ENCODE results near the gene KIRREL2. TPM values are rescaled to one million over a fixed set of nuclear protein-coding genes. Genes with fewer than 3 reads are reported as not detected.

The KIRREL2 gene
- total and polyA plus RNA-seq, 11 donors: 0.77 TPM; not detected in 10

DNA sequence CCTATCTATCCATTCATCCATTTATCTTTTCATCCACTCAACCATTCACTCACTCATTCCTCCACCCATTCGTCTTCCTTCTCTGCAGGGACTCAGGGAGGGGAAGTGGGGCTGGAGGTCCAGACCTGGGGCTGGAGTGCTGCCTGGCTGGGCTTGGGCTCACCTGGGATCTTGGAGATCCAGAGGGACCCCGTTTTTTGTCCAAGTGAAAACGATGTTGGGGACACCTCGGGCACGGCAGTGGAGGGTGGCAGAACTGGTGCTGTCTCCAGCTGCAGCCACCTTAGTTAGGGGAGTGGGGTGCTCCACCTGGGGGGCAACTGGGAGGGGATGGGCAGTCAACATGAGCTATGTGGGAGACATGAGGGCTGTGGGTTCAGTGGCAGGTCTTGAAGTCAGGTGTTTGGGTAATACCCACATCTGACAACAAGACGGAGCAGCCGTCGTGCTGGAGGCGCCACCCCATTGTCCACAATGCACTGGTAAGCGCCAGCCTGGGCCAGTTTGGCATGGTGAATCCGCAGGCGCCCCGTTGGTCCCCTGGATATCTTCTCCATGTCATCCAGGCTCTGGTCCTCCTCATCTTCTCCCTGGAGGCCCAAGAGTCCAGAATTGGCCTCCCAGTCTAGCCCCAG is 14.6 kb upstream of the KIRREL2 start:
- Histone ChIP-seq H3K27me3 (peaks cover 23 to 57% (median 45%) of the 10 kb centered on the region in 9 donors), H3K4me3 (no peak overlapping the region), H3K36me3 (no peaks in the 10 kb centered on the region), H3K9me3 (peaks cover 0 to 14% (median 8%) of the 10 kb centered on the region in 12 donors), H3K4me1 (peaks cover 0 to 21% (median 7%) of the 10 kb centered on the region in 12 donors), H3K27ac (no peak overlapping the region)
- intact Hi-C loops (cut with DNase I): no loop called here
- ATAC-seq: no peak
- TF ChIP-seq, protein P1, sequence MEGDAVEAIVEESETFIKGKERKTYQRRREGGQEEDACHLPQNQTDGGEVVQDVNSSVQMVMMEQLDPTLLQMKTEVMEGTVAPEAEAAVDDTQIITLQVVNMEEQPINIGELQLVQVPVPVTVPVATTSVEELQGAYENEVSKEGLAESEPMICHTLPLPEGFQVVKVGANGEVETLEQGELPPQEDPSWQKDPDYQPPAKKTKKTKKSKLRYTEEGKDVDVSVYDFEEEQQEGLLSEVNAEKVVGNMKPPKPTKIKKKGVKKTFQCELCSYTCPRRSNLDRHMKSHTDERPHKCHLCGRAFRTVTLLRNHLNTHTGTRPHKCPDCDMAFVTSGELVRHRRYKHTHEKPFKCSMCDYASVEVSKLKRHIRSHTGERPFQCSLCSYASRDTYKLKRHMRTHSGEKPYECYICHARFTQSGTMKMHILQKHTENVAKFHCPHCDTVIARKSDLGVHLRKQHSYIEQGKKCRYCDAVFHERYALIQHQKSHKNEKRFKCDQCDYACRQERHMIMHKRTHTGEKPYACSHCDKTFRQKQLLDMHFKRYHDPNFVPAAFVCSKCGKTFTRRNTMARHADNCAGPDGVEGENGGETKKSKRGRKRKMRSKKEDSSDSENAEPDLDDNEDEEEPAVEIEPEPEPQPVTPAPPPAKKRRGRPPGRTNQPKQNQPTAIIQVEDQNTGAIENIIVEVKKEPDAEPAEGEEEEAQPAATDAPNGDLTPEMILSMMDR (IDR thresholded peaks at IDR 0.05): no peak
- no peak for TF ChIP-seq POLR2A (IDR thresholded peaks at IDR 0.05)
- DNase-seq: no peak
- WGBS, 4 donors: 76 to 83% (median 80%) methylated on average over 13 of the region's 13 CpGs

DNA sequence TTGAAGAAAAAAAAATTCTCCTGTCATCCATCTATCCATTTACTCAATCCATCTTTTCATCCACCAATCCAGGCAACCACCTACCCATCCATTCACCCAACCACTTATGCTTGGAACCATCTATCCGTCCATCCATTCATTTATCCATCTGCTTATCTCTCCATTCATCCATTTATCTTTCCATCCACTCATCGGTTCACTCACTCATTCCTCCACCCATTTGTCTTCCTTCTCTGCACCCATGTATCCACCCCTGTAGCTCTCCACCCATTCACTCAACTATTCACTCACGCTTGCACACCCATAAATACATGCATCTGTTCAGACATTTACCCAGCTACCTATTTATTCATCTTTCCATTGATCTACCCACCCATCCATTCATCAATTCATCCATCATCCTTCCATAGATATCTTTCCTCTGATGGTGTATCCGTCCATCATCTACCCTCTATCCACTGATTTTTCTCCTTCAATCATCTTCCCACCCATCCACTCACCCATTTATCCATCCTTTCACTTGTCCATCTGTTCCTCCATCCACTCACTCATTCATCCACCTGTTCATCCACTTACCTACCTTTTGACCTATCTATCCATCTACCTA is 13.9 kb upstream of the KIRREL2 start:
- no peak for ATAC-seq
- DNase-seq: no peak
- Histone ChIP-seq H3K4me1 (peaks cover 0 to 21% (median 7%) of the 10 kb centered on the region in 12 donors), H3K27ac (no peak overlapping the region), H3K4me3 (no peak overlapping the region), H3K9me3 (peaks cover 0 to 14% (median 8%) of the 10 kb centered on the region in 12 donors), H3K27me3 (peaks cover 23 to 64% (median 49%) of the 10 kb centered on the region in 9 donors), H3K36me3 (no peaks in the 10 kb centered on the region)
- 80 to 85% (median 82%) methylated on average over 4 of the region's 4 CpGs for WGBS, 4 donors
- TF ChIP-seq POLR2A (IDR thresholded peaks at IDR 0.05): no peak
- TF ChIP-seq, protein P1 (IDR thresholded peaks at IDR 0.05): no peak
- intact Hi-C loops (cut with DNase I): no loop called here

- Histone ChIP-seq H3K27ac (no peak overlapping the region), H3K9me3 (peaks cover 0 to 7% (median under 1%) of the 10 kb centered on the region in 12 donors), H3K36me3 (no peaks in the 10 kb centered on the region), H3K4me3 (no peak overlapping the region), H3K4me1 (peaks cover 0 to 21% (median 7%) of the 10 kb centered on the region in 12 donors), H3K27me3 (peaks cover 25 to 73% (median 54%) of the 10 kb centered on the region in 9 donors)
- intact Hi-C loops (cut with DNase I): no loop called here
- peak in 1 of 5 donors; percentile 33 for DNase-seq
- 6 to 12% (median 9%) methylated on average over 32 to 42 of the region's 42 CpGs for whole genome bisulfite sequencing, 4 donors
- no peak for TF ChIP-seq POLR2A (IDR thresholded peaks at IDR 0.05)
- TF ChIP-seq, protein P1 (IDR thresholded peaks at IDR 0.05): no peak
- peak in 2 of 4 donors; percentile 14 to 29 for ATAC-seq
Measured at GRCh38 chr19:35843676-35844481, 12.8 kb upstream of the KIRREL2 start.
